ENCODE measurements around the gene PARN.

Gene PARN

DNA sequence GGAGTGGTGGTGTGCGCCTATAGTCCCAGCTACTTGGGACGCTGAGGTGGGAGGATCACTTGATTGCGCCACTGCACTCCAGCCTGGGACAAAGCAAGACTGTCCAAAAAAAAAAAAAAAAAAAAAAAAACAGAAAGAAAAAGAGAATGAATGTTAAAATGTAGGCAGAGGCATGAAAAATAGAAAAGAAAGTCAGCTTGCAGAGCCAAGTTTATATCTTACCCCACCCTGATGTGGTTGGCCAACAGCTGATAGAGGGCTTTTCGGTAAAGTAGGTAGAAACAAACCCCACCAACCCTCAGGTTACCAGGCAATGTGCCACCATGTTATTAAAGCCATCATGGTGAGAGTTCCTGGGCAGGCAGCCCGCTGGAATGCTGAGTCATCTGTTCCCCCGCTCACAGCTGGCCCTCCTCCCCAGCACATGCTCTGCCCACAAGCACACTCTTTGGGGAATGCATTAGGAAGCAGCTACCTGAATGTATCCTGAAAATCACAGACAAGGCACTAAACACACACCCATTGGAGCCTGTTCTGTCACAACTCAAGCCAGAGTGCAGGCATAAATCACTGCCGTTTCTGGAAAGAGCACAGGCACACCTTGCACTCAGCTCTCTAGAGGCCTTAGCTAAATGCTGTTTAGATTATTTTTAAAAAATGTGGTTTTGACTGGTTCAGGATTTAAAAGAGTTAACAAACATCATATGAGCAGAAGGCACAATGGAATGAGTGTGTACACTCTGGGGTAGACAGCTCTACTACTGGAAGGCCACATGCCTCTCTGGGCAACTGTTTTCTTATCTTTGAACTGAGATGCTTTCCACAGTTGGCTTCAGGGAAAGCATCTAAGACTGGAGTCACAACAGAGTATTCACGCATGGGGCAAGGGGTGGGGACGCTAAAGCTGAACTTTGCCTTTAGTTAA lies 128.5 kb downstream of the PARN start:
- TF ChIP-seq, protein P1, sequence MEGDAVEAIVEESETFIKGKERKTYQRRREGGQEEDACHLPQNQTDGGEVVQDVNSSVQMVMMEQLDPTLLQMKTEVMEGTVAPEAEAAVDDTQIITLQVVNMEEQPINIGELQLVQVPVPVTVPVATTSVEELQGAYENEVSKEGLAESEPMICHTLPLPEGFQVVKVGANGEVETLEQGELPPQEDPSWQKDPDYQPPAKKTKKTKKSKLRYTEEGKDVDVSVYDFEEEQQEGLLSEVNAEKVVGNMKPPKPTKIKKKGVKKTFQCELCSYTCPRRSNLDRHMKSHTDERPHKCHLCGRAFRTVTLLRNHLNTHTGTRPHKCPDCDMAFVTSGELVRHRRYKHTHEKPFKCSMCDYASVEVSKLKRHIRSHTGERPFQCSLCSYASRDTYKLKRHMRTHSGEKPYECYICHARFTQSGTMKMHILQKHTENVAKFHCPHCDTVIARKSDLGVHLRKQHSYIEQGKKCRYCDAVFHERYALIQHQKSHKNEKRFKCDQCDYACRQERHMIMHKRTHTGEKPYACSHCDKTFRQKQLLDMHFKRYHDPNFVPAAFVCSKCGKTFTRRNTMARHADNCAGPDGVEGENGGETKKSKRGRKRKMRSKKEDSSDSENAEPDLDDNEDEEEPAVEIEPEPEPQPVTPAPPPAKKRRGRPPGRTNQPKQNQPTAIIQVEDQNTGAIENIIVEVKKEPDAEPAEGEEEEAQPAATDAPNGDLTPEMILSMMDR (IDR thresholded peaks at IDR 0.05; ENCODE audit: unreplicated experiment in 3 of 3): no peak
- Mint-ChIP-seq H3K4me3 (no peak overlapping the region), H3K27ac (peak overlapping the region; percentile 75 to 90 (median 86)), H3K9me3 (no peaks in the 10 kb centered on the region), H3K4me1 (peaks cover 42% of the 10 kb centered on the region), H3K36me3 (ENCODE audit: low read depth) (no peaks in the 10 kb centered on the region), H3K27me3 (ENCODE audit: low read depth) (no peaks in the 10 kb centered on the region)

DNA sequence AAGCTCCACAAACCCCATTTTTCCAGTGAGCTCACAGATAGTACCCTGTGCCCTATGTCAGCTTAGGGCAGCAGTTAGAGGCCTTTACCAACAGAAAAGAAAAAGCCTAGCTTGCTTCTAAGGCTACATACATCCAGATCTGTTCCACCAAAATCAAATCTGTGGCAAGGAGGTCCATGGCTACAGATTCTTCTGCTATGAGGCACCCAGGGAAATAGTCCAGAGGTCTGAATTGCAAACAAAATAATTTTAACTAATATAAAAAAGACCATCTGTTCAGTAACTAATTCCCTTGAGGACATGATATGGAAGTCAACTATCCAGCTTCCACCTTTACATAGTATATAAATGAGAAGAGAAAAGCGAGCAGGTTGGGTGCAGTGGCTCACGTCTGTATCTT lies 129.3 kb downstream of the PARN start:
- no peak overlapping the region for H3K4me3 Mint-ChIP-seq
- H3K9me3 Mint-ChIP-seq: no peaks in the 10 kb centered on the region
- no peaks in the 10 kb centered on the region for H3K27me3 Mint-ChIP-seq (ENCODE audit: low read depth)
- H3K36me3 Mint-ChIP-seq (ENCODE audit: low read depth): no peaks in the 10 kb centered on the region
- H3K27ac Mint-ChIP-seq: no peak overlapping the region
- peaks cover 50% of the 10 kb centered on the region for H3K4me1 Mint-ChIP-seq
- TF ChIP-seq, protein P1 (IDR thresholded peaks at IDR 0.05; ENCODE audit: unreplicated experiment in 3 of 3): no peak

DNA sequence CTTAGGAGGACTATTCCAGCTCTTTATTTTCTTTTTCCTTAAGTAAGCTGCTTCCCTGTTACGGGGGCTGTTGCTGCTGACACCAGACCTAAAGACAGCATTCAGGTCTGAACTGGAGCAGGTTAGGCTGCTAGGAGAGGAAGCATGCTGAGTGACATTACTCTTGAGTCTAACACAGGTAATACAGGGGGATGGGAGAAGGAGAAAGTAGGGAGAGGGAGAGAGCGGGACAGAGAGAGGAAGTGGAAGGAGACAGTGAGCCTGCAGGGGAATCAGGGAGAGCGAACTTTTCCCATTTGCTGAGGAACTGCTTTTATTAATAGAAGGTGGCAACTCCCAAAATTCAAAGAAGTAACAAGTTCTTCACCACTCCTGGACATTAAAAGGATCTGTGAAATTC lies 130.9 kb downstream of the PARN start:
- peak overlapping the region in 2 of 3 experiments; percentile 62 to 68 for H3K27ac Mint-ChIP-seq
- H3K36me3 Mint-ChIP-seq (ENCODE audit: low read depth): peaks cover 7% of the 10 kb centered on the region
- peaks cover 4% of the 10 kb centered on the region for H3K27me3 Mint-ChIP-seq (ENCODE audit: low read depth)
- no peaks in the 10 kb centered on the region for H3K9me3 Mint-ChIP-seq
- no peak overlapping the region for H3K4me3 Mint-ChIP-seq
- H3K4me1 Mint-ChIP-seq: peaks cover 64% of the 10 kb centered on the region
- TF ChIP-seq, protein P1 (IDR thresholded peaks at IDR 0.05; ENCODE audit: unreplicated experiment in 3 of 3): no peak

GRCh38 chr16:14497245-14498082 lies 132.6 kb downstream of the PARN start:
- Mint-ChIP-seq H3K36me3 (ENCODE audit: low read depth) (peaks cover 7% of the 10 kb centered on the region), H3K27me3 (ENCODE audit: low read depth) (peaks cover 4% of the 10 kb centered on the region), H3K27ac (peak overlapping the region in 2 of 3 experiments; percentile 3 to 68), H3K4me1 (peaks cover 56% of the 10 kb centered on the region), H3K9me3 (no peaks in the 10 kb centered on the region), H3K4me3 (no peak overlapping the region)
- TF ChIP-seq, protein P1 (IDR thresholded peaks at IDR 0.05; ENCODE audit: unreplicated experiment in 3 of 3): no peak

DNA sequence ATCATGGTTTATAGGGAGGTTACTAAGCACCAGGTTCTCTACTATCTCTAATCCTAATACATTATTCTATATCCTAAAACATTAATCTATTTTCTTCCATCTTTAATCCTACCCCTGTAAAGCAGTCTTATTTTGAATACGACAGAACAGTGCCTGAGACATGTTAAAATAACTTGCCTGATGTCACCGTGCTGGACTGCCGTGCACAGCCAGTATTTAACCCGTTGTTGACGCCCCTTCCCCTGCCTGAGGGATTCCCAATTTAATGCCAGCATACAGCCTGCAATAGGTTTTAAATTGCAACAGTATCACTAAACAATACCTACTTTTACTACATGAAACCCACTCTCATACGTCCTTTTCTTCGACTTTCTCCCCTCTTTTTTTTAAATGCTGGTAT lies 133.3 kb downstream of the PARN start:
- TF ChIP-seq, protein P1 (IDR thresholded peaks at IDR 0.05; ENCODE audit: unreplicated experiment in 3 of 3): no peak
- peaks cover 55% of the 10 kb centered on the region for H3K4me1 Mint-ChIP-seq
- H3K27me3 Mint-ChIP-seq (ENCODE audit: low read depth): peaks cover 4% of the 10 kb centered on the region
- no peak overlapping the region for H3K4me3 Mint-ChIP-seq
- peak overlapping the region in 2 of 3 experiments; percentile 3 to 39 for H3K27ac Mint-ChIP-seq
- peaks cover 7% of the 10 kb centered on the region for H3K36me3 Mint-ChIP-seq (ENCODE audit: low read depth)
- no peaks in the 10 kb centered on the region for H3K9me3 Mint-ChIP-seq

All from nephron (organoid).